HUES64 (cell line): Measurements from ENCODE around the gene ATRN. TPM values are rescaled to one million over a fixed set of nuclear protein-coding genes. Genes with fewer than 3 reads are reported as not detected.
"Not testable (repeated sequence)": the region's sequence is repeated elsewhere in the genome, so short reads cannot be mapped to it uniquely, and the experiment has no call there.

Experiments used
- H3K27ac ChIP-seq: 2 replicates; pipeline ENCODE4 v1.7.0; 2013; ENCODE audit warnings: low read depth, low read length, inconsistent platforms
- H3K27me3 ChIP-seq: 2 replicates; pipeline ENCODE4 v1.6.1; 2013; ENCODE audit warnings: mild to moderate bottlenecking, low read length; ENCODE audit not compliant: insufficient read depth
- H3K36me3 ChIP-seq: 2 replicates; pipeline ENCODE4 v1.6.1; 2013; ENCODE audit warnings: mild to moderate bottlenecking, low read length; ENCODE audit not compliant: insufficient read depth
- H3K4me1 ChIP-seq: 2 replicates; pipeline ENCODE4 v1.6.1; 2013; ENCODE audit warnings: mild to moderate bottlenecking, low read length, moderate library complexity; ENCODE audit not compliant: insufficient read depth
- H3K4me3 ChIP-seq: 2 replicates; pipeline ENCODE4 v1.5.1; 2013; ENCODE audit warnings: mild to moderate bottlenecking, low read length, moderate library complexity
- H3K9ac ChIP-seq: 2 replicates; pipeline ENCODE4 v1.6.1; 2013; ENCODE audit warnings: mild to moderate bottlenecking, low read depth, low read length
- H3K9me3 ChIP-seq: 2 replicates; pipeline ENCODE4 v1.6.1; 2013; ENCODE audit warnings: low read depth, low read length; ENCODE audit not compliant: insufficient read depth
- WGBS: fragments of 150-250, 120-280 bp; methylation state at CpG from one replicate; pipeline ENCODE4 v1.1.7; 2013; ENCODE audit warnings: missing lambda C conversion rate; 5-methylcytosine and 5-hydroxymethylcytosine counted together
- polyA plus RNA-seq, 2 experiments: library from polyadenylated mRNA; stranded (reverse); fragments of 50-300 nt; gene quantifications; one replicate each; pipeline ENCODE4 v1.2.3, GENCODE V29; 2013

ATRN gene
- 10.4 TPM for polyA plus RNA-seq (2013, experiment 1 of 2)
- 11.2 TPM for polyA plus RNA-seq (2013, experiment 2 of 2)

GRCh38 chr20:3470627-3471396, at the start of gene ATRN:
TSS of gene ATRN (plus strand) at chr20:3471018. CDS start at chr20:3471108, 90 bp downstream.
- H3K9me3 ChIP-seq: no peaks in the 10 kb centered on the region
- 0 out of 2 replicates have a peak within 1 kb of the TSS, but pooled peaks have one; percentile 24 for H3K27ac ChIP-seq
- under 1% methylated on average over 95 of the region's 95 CpGs for WGBS
- peaks cover 59% of the 10 kb centered on the region for H3K27me3 ChIP-seq
- H3K9ac ChIP-seq: peak within 1 kb of the TSS; percentile 87
- H3K36me3 ChIP-seq: no peaks in the 10 kb centered on the region
- peaks cover 6% of the 10 kb centered on the region; the same call in 1 of the 2 replicates for H3K4me1 ChIP-seq
- peak within 1 kb of the TSS; percentile 87 for H3K4me3 ChIP-seq

GRCh38 chr20:3421985-3422384, 48.8 kb upstream of the ATRN start:
- no peak overlapping the region for H3K4me3 ChIP-seq
- no peaks in the 10 kb centered on the region for H3K9me3 ChIP-seq
- H3K4me1 ChIP-seq: 0 out of 2 replicates have a peak, but pooled peaks cover 5% of the 10 kb centered on the region
- no peaks in the 10 kb centered on the region for H3K27me3 ChIP-seq
- 85% methylated on average over 6 of the region's 6 CpGs for WGBS
- H3K9ac ChIP-seq: no peak overlapping the region
- H3K27ac ChIP-seq: no peak overlapping the region
- no peaks in the 10 kb centered on the region for H3K36me3 ChIP-seq

GRCh38 chr20:3423126-3423525, 47.7 kb upstream of the ATRN start:
- H3K9ac ChIP-seq: no peak overlapping the region
- H3K9me3 ChIP-seq: no peaks in the 10 kb centered on the region
- H3K4me1 ChIP-seq: 0 out of 2 replicates have a peak, but pooled peaks cover 5% of the 10 kb centered on the region
- no peak overlapping the region for H3K4me3 ChIP-seq
- 57% methylated on average over 5 of the region's 5 CpGs for WGBS
- H3K27ac ChIP-seq: no peak overlapping the region
- no peaks in the 10 kb centered on the region for H3K27me3 ChIP-seq
- no peaks in the 10 kb centered on the region for H3K36me3 ChIP-seq

- not testable (repeated sequence) for H3K4me1 ChIP-seq, H3K36me3 ChIP-seq, H3K27ac ChIP-seq, H3K4me3 ChIP-seq, H3K9ac ChIP-seq, H3K9me3 ChIP-seq, H3K27me3 ChIP-seq
- WGBS: 89% methylated on average over 3 of the region's 4 CpGs
Measured at GRCh38 chr20:3426766-3427165, 44.1 kb upstream of the ATRN start.

- H3K9me3 ChIP-seq: no peaks in the 10 kb centered on the region
- H3K36me3 ChIP-seq: no peaks in the 10 kb centered on the region
- no peaks in the 10 kb centered on the region for H3K27me3 ChIP-seq
- no peak overlapping the region for H3K27ac ChIP-seq
- H3K4me3 ChIP-seq: no peak overlapping the region
- H3K9ac ChIP-seq: no peak overlapping the region
- H3K4me1 ChIP-seq: no peaks in the 10 kb centered on the region
- WGBS: 91% methylated on average over 14 of the region's 14 CpGs
Measured at GRCh38 chr20:3430376-3431069, 40.3 kb upstream of the ATRN start.

GRCh38 chr20:3431109-3431508, 39.7 kb upstream of the ATRN start:
- no peak overlapping the region for H3K27ac ChIP-seq

GRCh38 chr20:3432844-3433243, 38.0 kb upstream of the ATRN start:
- H3K27me3 ChIP-seq: no peaks in the 10 kb centered on the region
- H3K36me3 ChIP-seq: no peaks in the 10 kb centered on the region
- H3K9ac ChIP-seq: no peak overlapping the region
- H3K4me1 ChIP-seq: no peaks in the 10 kb centered on the region
- H3K9me3 ChIP-seq: no peaks in the 10 kb centered on the region
- no peak overlapping the region for H3K27ac ChIP-seq
- WGBS: 85% methylated on average over 3 of the region's 3 CpGs
- no peak overlapping the region for H3K4me3 ChIP-seq

More at GRCh38 chr20:3431109-3431508, 39.7 kb upstream of the ATRN start:
- 94% methylated on average over 4 of the region's 4 CpGs for WGBS
- H3K9me3 ChIP-seq: no peaks in the 10 kb centered on the region
- H3K27me3 ChIP-seq: no peaks in the 10 kb centered on the region
- no peak overlapping the region for H3K4me3 ChIP-seq
- no peaks in the 10 kb centered on the region for H3K36me3 ChIP-seq
- H3K4me1 ChIP-seq: no peaks in the 10 kb centered on the region
- H3K9ac ChIP-seq: no peak overlapping the region

GRCh38 chr20:3433744-3434143, 37.1 kb upstream of the ATRN start:
- WGBS: 97% methylated on average over 3 of the region's 3 CpGs
- Histone ChIP-seq H3K27me3 (no peaks in the 10 kb centered on the region), H3K36me3 (no peaks in the 10 kb centered on the region), H3K4me3 (no peak overlapping the region), H3K27ac (no peak overlapping the region), H3K4me1 (no peaks in the 10 kb centered on the region), H3K9ac (no peak overlapping the region), H3K9me3 (no peaks in the 10 kb centered on the region)

- 96% methylated on average over 6 of the region's 6 CpGs for WGBS
- H3K4me3 ChIP-seq: no peak overlapping the region
- no peak overlapping the region for H3K27ac ChIP-seq
- H3K9me3 ChIP-seq: no peaks in the 10 kb centered on the region
- no peaks in the 10 kb centered on the region for H3K4me1 ChIP-seq
- no peaks in the 10 kb centered on the region for H3K36me3 ChIP-seq
- no peak overlapping the region for H3K9ac ChIP-seq
- no peaks in the 10 kb centered on the region for H3K27me3 ChIP-seq
Measured at GRCh38 chr20:3434232-3434631, 36.6 kb upstream of the ATRN start.

GRCh38 chr20:3436864-3437574, 33.8 kb upstream of the ATRN start:
- H3K9ac ChIP-seq: no peak overlapping the region
- H3K9me3 ChIP-seq: no peaks in the 10 kb centered on the region
- 92% methylated on average over 2 of the region's 2 CpGs for WGBS
- no peaks in the 10 kb centered on the region for H3K27me3 ChIP-seq
- no peak overlapping the region for H3K27ac ChIP-seq
- H3K4me3 ChIP-seq: no peak overlapping the region
- no peaks in the 10 kb centered on the region for H3K36me3 ChIP-seq
- H3K4me1 ChIP-seq: no peaks in the 10 kb centered on the region

GRCh38 chr20:3446779-3447178, 24.0 kb upstream of the ATRN start:
- Histone ChIP-seq H3K9me3 (no peaks in the 10 kb centered on the region; the same call in 1 of the 2 replicates), H3K36me3 (no peaks in the 10 kb centered on the region), H3K27ac (no peak overlapping the region), H3K27me3 (no peaks in the 10 kb centered on the region), H3K4me3 (no peak overlapping the region), H3K4me1 (no peaks in the 10 kb centered on the region), H3K9ac (no peak overlapping the region)
- 94% methylated on average over 5 of the region's 8 CpGs for WGBS
